Measurements from ENCODE around the gene DCN.
A peak's percentile ranks its signal among the peaks of the same experiment; 100 is the strongest.

DCN gene

GRCh38 chr12:91129662-91130362, 52.8 kb downstream of the DCN start:
- H3K4me3 ChIP-seq (ENCODE audit: low read depth in 1 of 2, low read length in 2 of 2): no peak overlapping the region
- H3K9me3 ChIP-seq (ENCODE audit: low read length): no peaks in the 10 kb centered on the region
- H3K4me1 ChIP-seq (ENCODE audit: insufficient read depth, low read length): no peaks in the 10 kb centered on the region
- no peaks in the 10 kb centered on the region for H3K27me3 ChIP-seq (ENCODE audit: control insufficient read depth in 1 of 2, insufficient read depth in 2 of 2, low read length in 2 of 2)
- H3K36me3 ChIP-seq (ENCODE audit: insufficient read depth, low read length): no peaks in the 10 kb centered on the region
- H3K9ac ChIP-seq (ENCODE audit: low read length): no peak overlapping the region
- H3K27ac ChIP-seq (ENCODE audit: low read depth, low read length): no peak overlapping the region

- no peaks in the 10 kb centered on the region for H3K36me3 ChIP-seq (ENCODE audit: insufficient read depth, low read length)
- H3K9ac ChIP-seq (ENCODE audit: low read length): no peak overlapping the region
- no peaks in the 10 kb centered on the region for H3K9me3 ChIP-seq (ENCODE audit: low read length)
- H3K27me3 ChIP-seq (ENCODE audit: control insufficient read depth in 1 of 2, insufficient read depth in 2 of 2, low read length in 2 of 2): no peaks in the 10 kb centered on the region
- H3K4me1 ChIP-seq (ENCODE audit: insufficient read depth, low read length): no peaks in the 10 kb centered on the region
- H3K27ac ChIP-seq (ENCODE audit: low read depth, low read length): no peak overlapping the region
- H3K4me3 ChIP-seq (ENCODE audit: low read depth in 1 of 2, low read length in 2 of 2): no peak overlapping the region
Observed at GRCh38 chr12:91127751-91128150, 54.9 kb downstream of the DCN start.

GRCh38 chr12:91127306-91127705, 55.3 kb downstream of the DCN start:
- Histone ChIP-seq H3K4me1 (ENCODE audit: insufficient read depth, low read length) (no peaks in the 10 kb centered on the region), H3K27ac (ENCODE audit: low read depth, low read length) (no peak overlapping the region), H3K36me3 (ENCODE audit: insufficient read depth, low read length) (no peaks in the 10 kb centered on the region), H3K27me3 (ENCODE audit: control insufficient read depth in 1 of 2, insufficient read depth in 2 of 2, low read length in 2 of 2) (no peaks in the 10 kb centered on the region), H3K4me3 (ENCODE audit: low read depth in 1 of 2, low read length in 2 of 2) (no peak overlapping the region), H3K9ac (ENCODE audit: low read length) (no peak overlapping the region), H3K9me3 (ENCODE audit: low read length) (no peaks in the 10 kb centered on the region)

GRCh38 chr12:91126516-91126915, 56.1 kb downstream of the DCN start:
- H3K27ac ChIP-seq (ENCODE audit: low read depth, low read length): no peak overlapping the region

GRCh38 chr12:91123236-91123916, 59.2 kb downstream of the DCN start:
- Histone ChIP-seq H3K36me3 (ENCODE audit: insufficient read depth, low read length) (no peaks in the 10 kb centered on the region), H3K27me3 (ENCODE audit: control insufficient read depth in 1 of 2, insufficient read depth in 2 of 2, low read length in 2 of 2) (no peaks in the 10 kb centered on the region), H3K9me3 (ENCODE audit: low read length) (no peaks in the 10 kb centered on the region), H3K4me3 (ENCODE audit: low read depth in 1 of 2, low read length in 2 of 2) (no peak overlapping the region), H3K4me1 (ENCODE audit: insufficient read depth, low read length) (no peaks in the 10 kb centered on the region), H3K27ac (ENCODE audit: low read depth, low read length) (no peak overlapping the region), H3K9ac (ENCODE audit: low read length) (no peak overlapping the region)

More at GRCh38 chr12:91126516-91126915, 56.1 kb downstream of the DCN start:
- H3K4me3 ChIP-seq (ENCODE audit: low read depth in 1 of 2, low read length in 2 of 2): no peak overlapping the region
- H3K9ac ChIP-seq (ENCODE audit: low read length): no peak overlapping the region
- H3K36me3 ChIP-seq (ENCODE audit: insufficient read depth, low read length): no peaks in the 10 kb centered on the region
- H3K9me3 ChIP-seq (ENCODE audit: low read length): no peaks in the 10 kb centered on the region
- H3K27me3 ChIP-seq (ENCODE audit: control insufficient read depth in 1 of 2, insufficient read depth in 2 of 2, low read length in 2 of 2): no peaks in the 10 kb centered on the region
- H3K4me1 ChIP-seq (ENCODE audit: insufficient read depth, low read length): no peaks in the 10 kb centered on the region

GRCh38 chr12:91120781-91121180, 61.8 kb downstream of the DCN start:
- Histone ChIP-seq H3K4me3 (ENCODE audit: low read depth in 1 of 2, low read length in 2 of 2) (no peak overlapping the region), H3K9me3 (ENCODE audit: low read length) (no peaks in the 10 kb centered on the region), H3K4me1 (ENCODE audit: insufficient read depth, low read length) (no peaks in the 10 kb centered on the region), H3K27ac (ENCODE audit: low read depth, low read length) (no peak overlapping the region), H3K9ac (ENCODE audit: low read length) (no peak overlapping the region), H3K27me3 (ENCODE audit: control insufficient read depth in 1 of 2, insufficient read depth in 2 of 2, low read length in 2 of 2) (no peaks in the 10 kb centered on the region), H3K36me3 (ENCODE audit: insufficient read depth, low read length) (no peaks in the 10 kb centered on the region)

- Histone ChIP-seq H3K27me3 (ENCODE audit: control insufficient read depth in 1 of 2, insufficient read depth in 2 of 2, low read length in 2 of 2) (no peaks in the 10 kb centered on the region), H3K27ac (ENCODE audit: low read depth, low read length) (no peak overlapping the region), H3K4me3 (ENCODE audit: low read depth in 1 of 2, low read length in 2 of 2) (no peak overlapping the region), H3K36me3 (ENCODE audit: insufficient read depth, low read length) (no peaks in the 10 kb centered on the region), H3K4me1 (ENCODE audit: insufficient read depth, low read length) (no peaks in the 10 kb centered on the region), H3K9ac (ENCODE audit: low read length) (no peak overlapping the region), H3K9me3 (ENCODE audit: low read length) (no peaks in the 10 kb centered on the region)
Observed at GRCh38 chr12:91119089-91119488, 63.5 kb downstream of the DCN start.

- H3K27me3 ChIP-seq (ENCODE audit: control insufficient read depth in 1 of 2, insufficient read depth in 2 of 2, low read length in 2 of 2): no peaks in the 10 kb centered on the region
- no peaks in the 10 kb centered on the region for H3K36me3 ChIP-seq (ENCODE audit: insufficient read depth, low read length)
- H3K9ac ChIP-seq (ENCODE audit: low read length): no peak overlapping the region
- H3K9me3 ChIP-seq (ENCODE audit: low read length): no peaks in the 10 kb centered on the region
- H3K27ac ChIP-seq (ENCODE audit: low read depth, low read length): no peak overlapping the region
- no peak overlapping the region for H3K4me3 ChIP-seq (ENCODE audit: low read depth in 1 of 2, low read length in 2 of 2)
- peaks cover 10% of the 10 kb centered on the region for H3K4me1 ChIP-seq (ENCODE audit: insufficient read depth, low read length)
Observed at GRCh38 chr12:91113621-91114020, 69.0 kb downstream of the DCN start.

- Histone ChIP-seq H3K27ac (ENCODE audit: low read depth, low read length) (peak within 1 kb of the TSS; percentile 19), H3K9ac (ENCODE audit: low read length) (peak within 1 kb of the TSS; percentile 4), H3K4me3 (ENCODE audit: low read depth in 1 of 2, low read length in 2 of 2) (peak within 1 kb of the TSS in 1 of 2 donors; percentile 47), H3K27me3 (ENCODE audit: control insufficient read depth in 1 of 2, insufficient read depth in 2 of 2, low read length in 2 of 2) (no peaks in the 10 kb centered on the region), H3K9me3 (ENCODE audit: low read length) (no peaks in the 10 kb centered on the region), H3K36me3 (ENCODE audit: insufficient read depth, low read length) (no peaks in the 10 kb centered on the region), H3K4me1 (ENCODE audit: insufficient read depth, low read length) (peaks cover 10% of the 10 kb centered on the region)
Observed at GRCh38 chr12:91111366-91112325, 71.0 kb downstream of the DCN start, which contains the start of gene LUM. Gene LUM (minus strand): TSS chr12:91111494. CDS start chr12:91108979, 2,515 bp downstream.

GRCh38 chr12:91110311-91110924, 72.2 kb downstream of the DCN start:
- Histone ChIP-seq H3K9ac (ENCODE audit: low read length) (peak overlapping the region; percentile 4), H3K36me3 (ENCODE audit: insufficient read depth, low read length) (no peaks in the 10 kb centered on the region), H3K9me3 (ENCODE audit: low read length) (no peaks in the 10 kb centered on the region), H3K4me1 (ENCODE audit: insufficient read depth, low read length) (peaks cover 10% of the 10 kb centered on the region), H3K27ac (ENCODE audit: low read depth, low read length) (no peak overlapping the region), H3K27me3 (ENCODE audit: control insufficient read depth in 1 of 2, insufficient read depth in 2 of 2, low read length in 2 of 2) (no peaks in the 10 kb centered on the region), H3K4me3 (ENCODE audit: low read depth in 1 of 2, low read length in 2 of 2) (peak overlapping the region in 1 of 2 donors; percentile 47)

Measured in muscle layer of colon (tissue), 2 donors.